Tibial artery (tissue), 4 donors: ENCODE measurements around the gene USP5.
"Not testable (repeated sequence)": the region's sequence is repeated elsewhere in the genome, so short reads cannot be mapped to it uniquely, and the experiment has no call there.

Experiments
- DNase-seq, 2 donors: peaks; one replicate each; pipeline ENCODE4 v3.0.0-alpha.2; 2019
- H3K27ac ChIP-seq, 2 donors: fragments of 200-600 bp; sonication (generic) in 1 of 2; 1 replicate in 1 of 2; 2 replicates in 1 of 2; pipeline ENCODE4 v1.5.1; 2018 to 2019; ENCODE audit warnings: mild to moderate bottlenecking in 1 of 2
- H3K27me3 ChIP-seq, 2 donors: fragments of 200-600 bp; sonication (generic) in 1 of 2; one replicate each; pipeline versions ENCODE4 v1.5.1 to v1.6.0; 2016 to 2019
- H3K36me3 ChIP-seq, 3 donors: fragments of 200-600 bp; sonication (generic) in 2 of 3; one replicate each; pipeline ENCODE4 v1.5.1; 2016 to 2019; ENCODE audit warnings: mild to moderate bottlenecking in 2 of 3
- H3K4me1 ChIP-seq, 4 donors: fragments of 200-600 bp; sonication (generic) in 2 of 4; 1 replicate in 3 of 4; 2 replicates in 1 of 4; pipeline ENCODE4 v1.5.1; 2016 to 2019
- H3K4me3 ChIP-seq, 2 donors: fragments of 200-600 bp; sonication (generic) in 1 of 2; 1 replicate in 1 of 2; 2 replicates in 1 of 2; pipeline ENCODE4 v1.5.1; 2018 to 2019; ENCODE audit warnings: mild to moderate bottlenecking in 2 of 2
- H3K9me3 ChIP-seq, 3 donors: fragments of 200-600 bp; sonication (generic) in 1 of 3; one replicate each; pipeline ENCODE4 v1.5.1; 2016 to 2019
- CTCF ChIP-seq, 2 experiments: fragments of 200-600 bp in 1 of 2; fragments of 450-650 bp in 1 of 2; IDR thresholded peaks; one replicate each; pipeline ENCODE4 v1.5.1; 2017 to 2019; ENCODE audit warnings: antibody characterized with exemption in 2 of 2, mild to moderate bottlenecking in 1 of 2, moderate library complexity in 1 of 2
- intact Hi-C: fragments of 100-400 bp; cut with DNase I; formaldehyde crosslinking; loops from one replicate; pipeline ENCODE4 v1.15.0; 2023; ENCODE audit warnings: low total_unique reads

Gene USP5

GRCh38 chr12:6899837-6900519, 48.0 kb downstream of the USP5 start:
- H3K4me1 ChIP-seq: peaks cover 0 to 10% (median under 1%) of the 10 kb centered on the region in 4 donors
- H3K36me3 ChIP-seq: no peaks in the 10 kb centered on the region
- peak in 1 of 2 donors; percentile 57 for DNase-seq
- no peaks in the 10 kb centered on the region for H3K27me3 ChIP-seq
- intact Hi-C loops: no loop called here
- H3K4me3 ChIP-seq: no peak overlapping the region
- no peak for TF ChIP-seq CTCF (IDR thresholded peaks at IDR 0.05)
- H3K9me3 ChIP-seq: no peaks in the 10 kb centered on the region
- no peak overlapping the region for H3K27ac ChIP-seq

GRCh38 chr12:6902448-6902847, 50.5 kb downstream of the USP5 start:
- DNase-seq: no peak
- intact Hi-C loops: no loop called here
- no peak for TF ChIP-seq CTCF (IDR thresholded peaks at IDR 0.05)
- Histone ChIP-seq H3K4me1 (peaks cover 0 to 14% (median 6%) of the 10 kb centered on the region in 4 donors), H3K9me3 (no peaks in the 10 kb centered on the region), H3K27me3 (no peaks in the 10 kb centered on the region), H3K4me3 (no peak overlapping the region), H3K36me3 (peaks cover 0 to 11% (median 7%) of the 10 kb centered on the region in 3 donors), H3K27ac (no peak overlapping the region)

GRCh38 chr12:6903722-6904121, 51.8 kb downstream of the USP5 start:
- Histone ChIP-seq H3K27me3 (no peaks in the 10 kb centered on the region), H3K4me1 (peaks cover 0 to 14% (median 6%) of the 10 kb centered on the region in 4 donors), H3K27ac (no peak overlapping the region), H3K4me3 (no peak overlapping the region), H3K36me3 (peaks cover 0 to 14% (median 14%) of the 10 kb centered on the region in 3 donors), H3K9me3 (no peaks in the 10 kb centered on the region)
- no peak for TF ChIP-seq CTCF (IDR thresholded peaks at IDR 0.05)
- DNase-seq: no peak
- intact Hi-C loops: no loop called here

- intact Hi-C loops: no loop called here
- no peak for TF ChIP-seq CTCF (IDR thresholded peaks at IDR 0.05)
Measured at GRCh38 chr12:6904280-6905276, 52.6 kb downstream of the USP5 start, which contains the start of gene LRRC23. Gene LRRC23, plus strand, starts transcription at chr12:6904822. Its CDS starts 812 bp downstream, at chr12:6905634.

GRCh38 chr12:6905414-6906040, 53.6 kb downstream of the USP5 start:
- Histone ChIP-seq H3K27me3 (no peaks in the 10 kb centered on the region), H3K9me3 (no peaks in the 10 kb centered on the region), H3K36me3 (peaks cover 0 to 14% (median 14%) of the 10 kb centered on the region in 3 donors), H3K27ac (peak overlapping the region; percentile 83 to 87), H3K4me1 (peaks cover 0 to 12% (median 6%) of the 10 kb centered on the region in 4 donors), H3K4me3 (peak overlapping the region; percentile 65)
- DNase-seq: no peak
- intact Hi-C loops: no loop called here
- TF ChIP-seq CTCF (IDR thresholded peaks at IDR 0.05): no peak

More at GRCh38 chr12:6904280-6905276, 52.6 kb downstream of the USP5 start, which contains the start of gene LRRC23:
- peaks cover 0 to 14% (median 14%) of the 10 kb centered on the region in 3 donors for H3K36me3 ChIP-seq
- no peaks in the 10 kb centered on the region for H3K27me3 ChIP-seq
- H3K9me3 ChIP-seq: no peaks in the 10 kb centered on the region
- peak within 1 kb of the TSS; percentile 83 to 87 for H3K27ac ChIP-seq
- DNase-seq: peak; percentile 98
- H3K4me1 ChIP-seq: peaks cover 0 to 14% (median 6%) of the 10 kb centered on the region in 4 donors
- H3K4me3 ChIP-seq: peak within 1 kb of the TSS; percentile 65

- H3K9me3 ChIP-seq, H3K27me3 ChIP-seq, DNase-seq, H3K27ac ChIP-seq, H3K4me3 ChIP-seq, intact Hi-C loops: not testable (repeated sequence)
- Histone ChIP-seq H3K36me3 (peaks cover 0 to 14% (median 14%) of the 10 kb centered on the region in 3 donors), H3K4me1 (peaks cover 0 to 12% (median 6%) of the 10 kb centered on the region in 4 donors)
Measured at GRCh38 chr12:6908141-6908540, 56.2 kb downstream of the USP5 start.
